Natural killer cell (primary cell): ENCODE measurements around the gene ZNF630. TPM values are rescaled to one million over a fixed set of nuclear protein-coding genes. Genes with fewer than 3 reads are reported as not detected.
"Not testable (repeated sequence)": the region's sequence is repeated elsewhere in the genome, so short reads cannot be mapped to it uniquely, and the experiment has no call there.

Experiments
- ATAC-seq, 3 donors: fragments of 150-1000 bp in 2 of 3; fragments of 200-7000 bp in 1 of 3; cut with Tn5 transposase; 1 replicate in 1 of 3; 2 replicates in 2 of 3; pipeline ENCODE4 v1.10.0; 2021; ENCODE audit warnings: mild to moderate bottlenecking in 2 of 3, moderate library complexity in 2 of 3
- DNase-seq, 2 donors: peaks; one replicate each; pipeline versions ENCODE4 v3.0.0 to v3.0.0-alpha.2; 2013 to 2021; ENCODE audit warnings: mixed read lengths in 1 of 2
- H3K27ac ChIP-seq: one replicate; pipeline ENCODE4 v1.5.1; 2013; ENCODE audit warnings: mild to moderate bottlenecking, low read length
- H3K27me3 ChIP-seq: one replicate; pipeline ENCODE4 v1.6.1; 2013; ENCODE audit warnings: low read length; ENCODE audit not compliant: control insufficient read depth, insufficient read depth
- H3K36me3 ChIP-seq: one replicate; pipeline ENCODE4 v1.6.1; 2013; ENCODE audit warnings: low read length; ENCODE audit not compliant: control insufficient read depth, insufficient read depth
- H3K4me1 ChIP-seq: one replicate; pipeline ENCODE4 v1.6.1; 2013; ENCODE audit warnings: low read length; ENCODE audit not compliant: control insufficient read depth, insufficient read depth
- H3K4me3 ChIP-seq: one replicate; pipeline ENCODE4 v1.5.1; 2013; ENCODE audit warnings: low read length
- H3K9me3 ChIP-seq: one replicate; pipeline ENCODE4 v1.6.1; 2013; ENCODE audit warnings: low read length; ENCODE audit not compliant: control insufficient read depth, insufficient read depth
- H3K27ac Mint-ChIP-seq, 2 donors: one replicate each; pipeline ENCODE4 v1.8.0; 2022; ENCODE audit warnings: mild to moderate bottlenecking in 2 of 2, mixed read lengths in 2 of 2, moderate library complexity in 1 of 2
- H3K27me3 Mint-ChIP-seq, 2 donors: one replicate each; pipeline ENCODE4 v1.8.0; 2022; ENCODE audit warnings: low read depth in 2 of 2, mixed read lengths in 2 of 2
- H3K36me3 Mint-ChIP-seq: one replicate; pipeline ENCODE4 v1.8.0; 2022; ENCODE audit warnings: mixed read lengths
- H3K4me1 Mint-ChIP-seq, 2 donors: one replicate each; pipeline ENCODE4 v1.8.0; 2022; ENCODE audit warnings: mixed read lengths in 2 of 2
- H3K4me3 Mint-ChIP-seq: one replicate; pipeline ENCODE4 v1.8.0; 2022; ENCODE audit warnings: mild to moderate bottlenecking, moderate library complexity, mixed read lengths
- H3K9me3 Mint-ChIP-seq, 2 donors: one replicate each; pipeline ENCODE4 v1.8.0; 2022; ENCODE audit warnings: mixed read lengths in 2 of 2
- WGBS: methylation state at CpG from one replicate; pipeline ENCODE4 v1.1.7; 2013; ENCODE audit warnings: missing lambda C conversion rate; ENCODE audit not compliant: insufficient coverage; 5-methylcytosine and 5-hydroxymethylcytosine counted together
- intact Hi-C: fragments of 100-400 bp; cut with micrococcal nuclease; formaldehyde crosslinking; loops from one replicate; pipeline ENCODE4 v1.14.2; 2022
- total RNA-seq, 4 donors: library from RNA; stranded (reverse); fragments of 120-200 nt in 1 of 4; gene quantifications; one replicate each; pipeline versions ENCODE4 v1.2.3 to v1.2.4, GENCODE V29; 2013 to 2022
- TF ChIP-seq, protein P1 (sequence below): fragments of 200-600 bp; IDR thresholded peaks from one replicate; pipeline ENCODE4 v1.8.0; 2022; ENCODE audit warnings: antibody characterized with exemption

Gene ZNF630
- total RNA-seq, 3 donors from 2014 or later (not counting 1 experiment from before 2014, with no cell fraction given) = 2.2 to 3.4 (median 3.1) TPM

DNA sequence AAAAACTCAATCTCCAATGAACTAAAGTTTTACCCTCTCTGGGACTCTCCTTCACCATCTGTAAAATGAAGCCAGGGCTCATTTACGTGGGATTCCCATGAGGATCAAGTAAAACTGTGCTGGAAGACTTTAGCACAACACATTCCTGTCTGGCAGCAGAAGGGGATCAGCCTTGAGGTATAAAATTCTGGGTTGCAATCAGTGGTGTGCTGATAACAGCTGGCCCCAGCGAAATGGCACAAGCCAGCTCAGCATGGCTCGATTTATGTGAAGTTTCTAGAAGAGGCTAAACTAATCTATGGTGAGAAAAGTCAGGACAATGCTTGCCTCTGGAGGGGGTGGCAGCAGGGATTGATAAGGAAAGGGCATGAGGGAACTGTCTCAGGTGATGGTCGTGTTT lies 28.4 kb downstream of the ZNF630 start:
- no peak for DNase-seq
- Histone ChIP-seq H3K4me1 (no peaks in the 10 kb centered on the region), H3K27ac (no peak overlapping the region), H3K27me3 (no peaks in the 10 kb centered on the region), H3K4me3 (no peak overlapping the region), H3K36me3 (no peaks in the 10 kb centered on the region), H3K9me3 (no peaks in the 10 kb centered on the region)
- intact Hi-C loops = no loop called here
- TF ChIP-seq, protein P1, sequence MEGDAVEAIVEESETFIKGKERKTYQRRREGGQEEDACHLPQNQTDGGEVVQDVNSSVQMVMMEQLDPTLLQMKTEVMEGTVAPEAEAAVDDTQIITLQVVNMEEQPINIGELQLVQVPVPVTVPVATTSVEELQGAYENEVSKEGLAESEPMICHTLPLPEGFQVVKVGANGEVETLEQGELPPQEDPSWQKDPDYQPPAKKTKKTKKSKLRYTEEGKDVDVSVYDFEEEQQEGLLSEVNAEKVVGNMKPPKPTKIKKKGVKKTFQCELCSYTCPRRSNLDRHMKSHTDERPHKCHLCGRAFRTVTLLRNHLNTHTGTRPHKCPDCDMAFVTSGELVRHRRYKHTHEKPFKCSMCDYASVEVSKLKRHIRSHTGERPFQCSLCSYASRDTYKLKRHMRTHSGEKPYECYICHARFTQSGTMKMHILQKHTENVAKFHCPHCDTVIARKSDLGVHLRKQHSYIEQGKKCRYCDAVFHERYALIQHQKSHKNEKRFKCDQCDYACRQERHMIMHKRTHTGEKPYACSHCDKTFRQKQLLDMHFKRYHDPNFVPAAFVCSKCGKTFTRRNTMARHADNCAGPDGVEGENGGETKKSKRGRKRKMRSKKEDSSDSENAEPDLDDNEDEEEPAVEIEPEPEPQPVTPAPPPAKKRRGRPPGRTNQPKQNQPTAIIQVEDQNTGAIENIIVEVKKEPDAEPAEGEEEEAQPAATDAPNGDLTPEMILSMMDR = no peak
- no peak overlapping the region for H3K27ac Mint-ChIP-seq
- ATAC-seq = no peak
- H3K27me3 Mint-ChIP-seq = no peaks in the 10 kb centered on the region
- H3K9me3 Mint-ChIP-seq = no peaks in the 10 kb centered on the region
- H3K4me1 Mint-ChIP-seq = no peaks in the 10 kb centered on the region
- no peak overlapping the region for H3K4me3 Mint-ChIP-seq
- WGBS = 88% methylated on average over 3 of the region's 4 CpGs
- no peaks in the 10 kb centered on the region for H3K36me3 Mint-ChIP-seq

DNA sequence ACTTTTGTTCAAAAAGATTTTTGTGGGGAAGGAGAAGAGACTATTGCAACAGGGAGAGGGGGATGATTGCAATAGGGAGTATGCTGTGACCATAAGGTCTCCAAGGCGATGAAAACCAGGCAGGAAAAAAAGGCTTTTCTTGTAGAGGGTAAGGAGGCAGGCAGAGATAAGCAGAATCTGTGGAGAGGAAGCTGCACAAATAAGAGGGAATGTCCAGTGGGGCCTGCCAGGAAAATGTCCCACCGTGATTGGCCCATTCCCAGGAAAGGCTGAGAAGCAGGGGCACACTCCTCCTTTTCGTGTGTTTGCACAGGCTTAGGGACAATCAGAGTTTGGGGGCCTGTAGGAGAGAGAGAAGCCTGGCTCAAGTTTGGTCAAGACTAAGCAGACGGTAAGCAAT lies 35.5 kb downstream of the ZNF630 start:
- TF ChIP-seq, protein P1 = no peak
- intact Hi-C loops = no loop called here
- 73% methylated on average over 3 of the region's 4 CpGs for WGBS
- Mint-ChIP-seq H3K9me3 (no peaks in the 10 kb centered on the region), H3K27me3 (no peaks in the 10 kb centered on the region), H3K36me3 (no peaks in the 10 kb centered on the region), H3K4me1 (no peaks in the 10 kb centered on the region), H3K4me3 (no peak overlapping the region), H3K27ac (no peak overlapping the region)
- no peak overlapping the region for H3K4me3 ChIP-seq
- no peaks in the 10 kb centered on the region for H3K9me3 ChIP-seq
- ATAC-seq (no peak), DNase-seq (no peak)
- H3K4me1 ChIP-seq = no peaks in the 10 kb centered on the region
- no peak overlapping the region for H3K27ac ChIP-seq
- no peaks in the 10 kb centered on the region for H3K36me3 ChIP-seq
- no peaks in the 10 kb centered on the region for H3K27me3 ChIP-seq

DNA sequence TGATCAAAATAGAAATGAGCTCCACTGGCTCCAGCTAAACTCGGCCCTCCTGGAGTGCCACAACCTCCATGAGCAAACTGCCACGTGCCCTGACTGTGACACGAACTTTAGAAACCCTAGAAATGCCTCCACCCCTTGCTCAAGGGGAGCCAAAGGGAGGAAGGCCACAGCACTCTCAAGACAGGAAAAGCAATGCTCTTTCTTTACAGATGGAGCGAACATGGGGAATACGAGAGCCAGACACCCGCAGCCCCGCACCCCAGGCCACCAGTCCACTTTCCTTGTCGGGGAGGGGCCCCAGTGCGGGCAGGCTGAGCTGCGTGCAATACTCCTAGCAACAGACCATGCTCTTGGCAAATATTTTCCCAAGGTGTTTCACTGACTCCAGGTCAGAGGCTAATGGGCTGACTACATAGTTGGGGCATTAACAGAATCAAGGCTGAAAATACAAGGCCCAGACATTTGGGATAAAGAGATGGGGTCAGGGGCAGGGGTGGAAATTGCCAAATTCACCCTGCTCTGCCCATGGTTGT lies 40.7 kb downstream of the ZNF630 start:
- H3K4me1 Mint-ChIP-seq, H3K9me3 Mint-ChIP-seq, H3K27me3 ChIP-seq, H3K36me3 Mint-ChIP-seq, H3K4me3 ChIP-seq, H3K27ac Mint-ChIP-seq, ATAC-seq, DNase-seq, H3K4me3 Mint-ChIP-seq, H3K27me3 Mint-ChIP-seq, intact Hi-C loops, H3K27ac ChIP-seq, H3K4me1 ChIP-seq, H3K9me3 ChIP-seq, H3K36me3 ChIP-seq: not testable (repeated sequence)
- WGBS = 85% methylated on average over 5 of the region's 10 CpGs

DNA sequence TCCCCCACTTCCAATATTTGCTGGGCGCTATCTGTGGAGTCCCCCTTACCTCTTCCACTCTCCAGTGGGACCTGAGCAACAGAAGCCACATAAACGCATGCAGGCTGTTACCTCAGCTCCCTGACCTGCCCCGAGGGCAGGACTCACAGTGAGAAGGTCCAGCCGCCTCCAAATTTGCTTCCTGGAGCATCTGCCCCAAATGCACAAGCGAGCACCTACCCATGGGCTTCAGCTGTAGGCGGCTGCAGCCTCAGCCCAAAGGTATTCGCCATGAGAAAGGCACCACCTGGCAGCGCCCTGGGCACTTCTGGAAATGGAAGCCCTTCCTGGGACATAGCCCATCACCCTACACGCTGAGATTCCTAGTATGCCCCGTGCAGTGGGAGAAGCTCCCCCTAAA lies 41.2 kb downstream of the ZNF630 start:
- H3K4me1 Mint-ChIP-seq = peaks cover 12 to 14% of the 10 kb centered on the region in 2 donors
- H3K9me3 Mint-ChIP-seq = no peaks in the 10 kb centered on the region
- no peaks in the 10 kb centered on the region for H3K36me3 Mint-ChIP-seq
- TF ChIP-seq, protein P1 = no peak
- no peak overlapping the region for H3K4me3 Mint-ChIP-seq
- no peak overlapping the region for H3K27ac ChIP-seq
- peaks cover 7% of the 10 kb centered on the region for H3K4me1 ChIP-seq
- DNase-seq (no peak), ATAC-seq (no peak)
- no peak overlapping the region for H3K27ac Mint-ChIP-seq
- no peaks in the 10 kb centered on the region for H3K27me3 ChIP-seq
- no peaks in the 10 kb centered on the region for H3K9me3 ChIP-seq
- H3K4me3 ChIP-seq = no peak overlapping the region
- no peaks in the 10 kb centered on the region for H3K36me3 ChIP-seq
- intact Hi-C loops = no loop called here
- no peaks in the 10 kb centered on the region for H3K27me3 Mint-ChIP-seq
- WGBS = 92% methylated on average over 10 of the region's 10 CpGs
